Choroid plexus epithelial cell (primary cell): Measurements from ENCODE around the gene RALGAPA1.

ENCODE experiments used
- DNase-seq: peaks from one replicate; pipeline ENCODE4 v3.0.0-alpha.2; 2010; ENCODE audit warnings: low read depth
- H3K4me3 ChIP-seq: 2 replicates; pipeline ENCODE4 v1.5.1; 2011; ENCODE audit warnings: low read depth, mild to moderate bottlenecking, control low read depth, low read length, moderate library complexity
- CTCF ChIP-seq: conservative IDR thresholded peaks from 2 replicates; pipeline ENCODE4 v1.5.1; 2011; ENCODE audit warnings: low read depth, mild to moderate bottlenecking, control low read depth, inconsistent platforms, low read length, moderate library complexity

Gene RALGAPA1

DNA sequence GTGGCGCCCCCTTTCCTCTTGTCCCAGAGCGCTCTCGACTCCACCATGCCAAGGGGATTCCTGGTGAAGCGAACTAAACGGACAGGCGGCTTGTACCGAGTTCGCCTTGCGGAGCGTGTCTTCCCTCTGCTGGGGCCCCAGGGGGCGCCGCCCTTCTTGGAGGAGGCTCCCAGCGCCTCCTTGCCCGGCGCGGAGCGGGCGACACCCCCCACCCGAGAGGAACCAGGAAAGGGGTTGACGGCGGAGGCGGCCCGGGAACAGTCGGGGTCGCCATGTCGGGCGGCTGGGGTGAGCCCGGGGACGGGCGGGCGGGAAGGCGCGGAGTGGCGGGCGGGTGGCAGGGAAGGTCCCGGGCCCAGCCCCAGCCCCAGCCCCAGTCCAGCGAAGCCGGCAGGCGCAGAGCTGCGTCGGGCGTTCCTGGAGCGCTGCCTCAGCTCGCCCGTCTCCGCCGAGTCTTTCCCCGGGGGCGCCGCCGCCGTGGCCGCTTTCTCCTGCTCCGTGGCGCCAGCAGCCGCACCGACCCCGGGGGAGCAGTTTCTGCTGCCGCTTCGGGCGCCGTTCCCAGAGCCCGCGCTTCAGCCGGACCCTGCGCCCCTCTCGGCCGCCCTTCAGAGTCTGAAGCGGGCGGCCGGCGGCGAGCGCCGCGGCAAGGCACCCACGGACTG is 274.8 kb downstream of the RALGAPA1 start:
- peak overlapping the region; percentile 51 for H3K4me3 ChIP-seq
- peak; percentile 21 for DNase-seq
- no peak for TF ChIP-seq CTCF

DNA sequence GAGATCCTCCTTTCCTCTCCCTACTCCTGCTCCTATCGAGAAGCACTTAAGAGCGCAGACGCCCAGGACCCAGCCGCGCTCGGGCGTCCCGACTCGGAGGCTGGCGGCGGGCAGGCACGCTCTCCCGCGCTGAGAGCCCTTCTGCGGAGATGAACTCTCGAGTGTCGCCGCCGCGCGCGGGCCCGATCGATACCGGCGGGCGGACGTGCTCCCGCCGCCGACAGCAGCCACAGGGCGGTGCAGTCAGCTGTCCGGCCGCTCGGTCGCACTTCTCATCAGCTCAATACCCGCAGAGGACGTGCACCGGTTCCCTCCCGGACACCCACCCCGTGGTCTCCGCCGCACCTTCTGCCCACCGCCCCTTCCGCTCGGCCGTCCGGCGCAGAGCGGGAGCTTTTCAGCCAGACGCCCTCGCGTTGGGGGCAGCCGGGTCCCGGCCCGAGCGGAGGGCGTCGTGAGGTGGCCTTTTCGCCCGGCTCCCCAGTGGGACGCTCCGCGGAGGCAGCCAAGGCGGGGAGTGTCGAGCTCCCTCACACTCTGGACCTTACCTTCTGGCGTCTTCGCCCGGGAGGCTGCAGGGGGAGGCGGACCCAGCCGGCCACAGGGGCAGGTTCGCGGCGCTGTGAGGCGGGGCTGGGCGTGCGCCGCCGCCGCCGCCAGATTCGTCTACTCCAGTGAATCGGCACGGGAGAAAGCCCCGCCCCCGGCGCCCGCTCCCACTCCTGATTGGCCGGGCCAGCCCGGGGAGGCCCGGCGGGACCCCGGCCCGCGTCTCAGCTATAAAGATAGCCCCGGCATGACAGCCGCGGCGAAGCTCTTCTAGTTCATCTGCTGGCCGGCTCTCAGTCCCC is 275.5 kb downstream of the RALGAPA1 start, which contains the start of gene INSM2:
Gene INSM2, plus strand, starts transcription at position 808 of the 851 bp plus-strand sequence. CDS start 89 bp downstream, outside the sequence.
- DNase-seq = peak; percentile 41
- H3K4me3 ChIP-seq = peak within 1 kb of the TSS; percentile 51
- TF ChIP-seq CTCF = no peak

DNA sequence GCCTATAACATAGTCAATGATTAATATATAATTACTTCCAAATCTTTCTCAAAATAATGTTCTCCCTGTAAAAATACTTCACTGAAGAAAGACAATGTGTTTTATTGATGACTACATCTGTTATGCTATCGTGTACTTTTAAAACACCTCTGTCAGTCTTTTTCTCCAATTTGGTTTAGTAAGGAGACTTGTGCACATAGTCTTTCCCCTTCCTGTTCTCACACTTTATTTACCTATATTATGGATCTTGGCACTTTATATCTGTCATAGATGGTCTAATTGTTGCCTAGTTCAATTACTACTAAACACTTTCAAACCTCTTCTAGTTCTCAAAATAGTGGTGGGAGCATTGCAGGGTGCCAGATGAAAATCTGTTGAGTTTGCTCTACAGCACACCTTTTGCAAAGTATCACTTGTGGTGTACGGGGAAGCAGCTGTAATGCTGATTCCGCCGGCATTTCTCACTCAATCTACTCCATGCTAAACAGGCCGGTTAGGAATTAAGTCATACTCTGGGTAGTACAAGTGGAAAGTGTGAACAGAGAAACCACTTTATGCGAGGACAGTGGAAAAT is 276.2 kb downstream of the RALGAPA1 start:
- no peak for TF ChIP-seq CTCF
- peak overlapping the region; percentile 51 for H3K4me3 ChIP-seq
- no peak for DNase-seq

DNA sequence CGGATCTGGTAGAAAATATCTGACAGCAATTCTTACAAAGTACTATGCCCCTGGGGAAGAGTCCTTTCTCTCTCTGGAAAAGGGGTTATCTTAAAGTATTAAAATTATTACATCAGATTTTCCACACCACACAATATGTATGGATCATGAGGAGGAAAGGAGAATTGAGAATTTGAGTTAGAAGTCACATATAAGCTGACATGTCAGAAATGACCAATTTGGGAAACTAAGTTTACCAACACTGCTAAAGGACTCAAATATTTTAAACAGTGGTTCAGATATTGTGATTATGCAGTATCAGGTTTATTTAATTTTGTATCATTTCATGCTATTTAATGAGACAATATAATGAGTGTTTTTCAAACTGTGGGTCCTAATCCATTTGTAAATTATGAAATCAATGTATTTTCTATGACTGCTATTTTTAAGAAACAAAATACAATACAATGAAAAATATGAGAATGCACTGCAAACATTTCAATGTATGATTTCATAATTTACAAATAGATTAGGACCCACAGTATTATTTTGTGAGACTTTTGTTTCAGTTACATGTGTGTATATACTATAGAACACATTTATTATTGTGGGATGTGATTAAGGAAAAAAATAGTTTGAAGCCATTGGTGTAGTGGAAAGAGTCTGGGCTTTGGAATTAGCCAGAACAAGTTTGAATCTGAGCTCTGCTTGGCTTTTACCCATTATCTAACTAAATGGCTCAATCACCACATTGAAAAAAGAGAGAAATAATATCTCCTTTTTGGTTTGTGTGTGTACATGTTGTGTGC is 276.9 kb downstream of the RALGAPA1 start:
- no peak for DNase-seq
- TF ChIP-seq CTCF = no peak
- H3K4me3 ChIP-seq = no peak overlapping the region

DNA sequence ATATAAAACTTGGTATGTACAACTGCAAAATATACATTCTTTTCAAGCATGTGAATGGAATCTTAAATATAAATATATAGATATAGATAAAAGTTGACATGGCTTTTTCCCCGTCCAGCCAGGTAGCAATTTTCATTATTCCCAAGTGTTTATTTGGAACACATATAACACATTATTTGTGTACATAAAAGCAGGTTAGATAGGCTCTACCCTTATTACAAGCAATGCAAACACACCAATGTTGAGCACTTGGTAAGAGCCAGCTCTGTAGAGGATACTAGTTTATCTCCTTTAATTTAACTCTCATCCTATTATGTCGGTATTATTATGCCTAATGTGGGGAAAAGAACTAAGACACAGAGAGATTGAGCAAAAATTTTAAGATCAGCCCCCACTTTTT is 282.1 kb downstream of the RALGAPA1 start:
- H3K4me3 ChIP-seq = no peak overlapping the region
- no peak for DNase-seq
- TF ChIP-seq CTCF = no peak

DNA sequence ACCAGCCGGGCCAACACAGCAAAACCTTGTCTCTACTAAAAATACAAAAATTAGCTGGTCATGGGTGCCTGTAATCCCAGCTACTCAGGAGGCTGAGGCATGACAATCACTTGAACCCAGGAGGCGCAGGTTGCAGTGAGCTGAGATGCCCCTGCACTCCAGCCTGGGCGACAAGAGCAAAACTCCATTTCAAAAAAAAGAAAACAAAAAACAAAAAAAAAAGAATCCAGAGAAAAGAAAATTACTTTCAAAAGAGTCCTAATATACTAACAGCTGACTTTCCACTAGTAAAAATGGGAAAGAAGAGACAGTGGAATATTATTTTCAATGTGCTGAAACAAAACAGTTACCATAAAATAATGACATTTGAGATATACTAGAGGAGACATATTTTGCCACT is 283.4 kb downstream of the RALGAPA1 start:
- no peak overlapping the region for H3K4me3 ChIP-seq
- DNase-seq = no peak
- no peak for TF ChIP-seq CTCF
